Prostate gland (tissue), 2 donors: ENCODE results near the gene RASSF8.

ENCODE experiments used
- POLR2A ChIP-seq: fragments of 450-650 bp; IDR thresholded peaks from one replicate; pipeline ENCODE4 v1.6.1; 2016; ENCODE audit warnings: antibody characterized with exemption, mild to moderate bottlenecking
- POLR2AphosphoS5 ChIP-seq: sonication (generic); formaldehyde crosslinking; IDR thresholded peaks from one replicate; pipeline ENCODE4 v1.6.1; 2017; ENCODE audit warnings: antibody characterized with exemption
- TF ChIP-seq, protein P1 (sequence below), 4 experiments: fragments of 200-600 bp in 2 of 4; fragments of 450-650 bp in 2 of 4; sonication (generic) in 2 of 4; IDR thresholded peaks; 1 replicate in 3 of 4; 2 replicates in 1 of 4; pipeline ENCODE4 v1.5.1; 2016 to 2019; ENCODE audit warnings: antibody characterized with exemption in 4 of 4, mild to moderate bottlenecking in 2 of 4, moderate library complexity in 2 of 4

DNA sequence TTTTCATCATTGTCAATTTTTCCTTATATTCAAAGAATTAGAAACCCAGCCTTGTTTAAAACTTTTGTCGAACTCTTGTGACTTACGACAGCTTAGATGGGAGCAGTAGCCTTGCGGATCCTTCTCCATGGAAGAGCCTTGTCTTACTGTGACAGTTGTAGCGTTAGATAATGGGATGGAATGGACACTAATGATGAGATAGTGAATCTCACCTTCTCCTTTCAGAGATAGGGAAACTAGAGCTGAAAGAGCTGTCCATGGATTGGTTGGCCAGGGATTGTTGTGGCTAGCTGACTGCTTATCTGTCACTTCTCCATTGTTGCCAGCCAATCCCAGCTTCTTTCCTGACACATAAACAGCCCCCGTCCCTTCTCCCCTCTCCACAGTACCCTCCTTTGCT, 107.0 kb downstream of the RASSF8 start:
- TF ChIP-seq, protein P1, sequence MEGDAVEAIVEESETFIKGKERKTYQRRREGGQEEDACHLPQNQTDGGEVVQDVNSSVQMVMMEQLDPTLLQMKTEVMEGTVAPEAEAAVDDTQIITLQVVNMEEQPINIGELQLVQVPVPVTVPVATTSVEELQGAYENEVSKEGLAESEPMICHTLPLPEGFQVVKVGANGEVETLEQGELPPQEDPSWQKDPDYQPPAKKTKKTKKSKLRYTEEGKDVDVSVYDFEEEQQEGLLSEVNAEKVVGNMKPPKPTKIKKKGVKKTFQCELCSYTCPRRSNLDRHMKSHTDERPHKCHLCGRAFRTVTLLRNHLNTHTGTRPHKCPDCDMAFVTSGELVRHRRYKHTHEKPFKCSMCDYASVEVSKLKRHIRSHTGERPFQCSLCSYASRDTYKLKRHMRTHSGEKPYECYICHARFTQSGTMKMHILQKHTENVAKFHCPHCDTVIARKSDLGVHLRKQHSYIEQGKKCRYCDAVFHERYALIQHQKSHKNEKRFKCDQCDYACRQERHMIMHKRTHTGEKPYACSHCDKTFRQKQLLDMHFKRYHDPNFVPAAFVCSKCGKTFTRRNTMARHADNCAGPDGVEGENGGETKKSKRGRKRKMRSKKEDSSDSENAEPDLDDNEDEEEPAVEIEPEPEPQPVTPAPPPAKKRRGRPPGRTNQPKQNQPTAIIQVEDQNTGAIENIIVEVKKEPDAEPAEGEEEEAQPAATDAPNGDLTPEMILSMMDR (IDR thresholded peaks at IDR 0.05): no peak
- TF ChIP-seq POLR2AphosphoS5 (no peak), POLR2A (no peak)
